IMR-90 (cell line): Measurements from ENCODE around the gene ALDH1A1. TPM values are rescaled to one million over a fixed set of nuclear protein-coding genes. Genes with fewer than 3 reads are reported as not detected.

Source experiments
- ATAC-seq: fragments of 200-7000 bp; cut with Tn5 transposase; 2 replicates; pipeline ENCODE4 v1.9.1; 2020; ENCODE audit warnings: low read depth, mild to moderate bottlenecking, moderate library complexity
- BruUV-seq: library from RNA; stranded (reverse); fragments of 400-500 nt; replicated peaks from 2 replicates; lab custom pipeline; 2021; lab: Mats Ljungman, UMichigan
- CTCF ChIA-PET: fragments of 300-600 bp; formaldehyde crosslinking; extraction: SDS; loops from one replicate; lab custom pipeline; 2021; ENCODE audit warnings: antibody characterized with exemption; lab: Yijun Ruan, JAX
- POLR2A ChIA-PET: fragments of 300-600 bp; sonication (Branson Sonifier 250); formaldehyde crosslinking; loops from one replicate; lab custom pipeline; 2022; ENCODE audit warnings: antibody characterized with exemption; ENCODE audit not compliant: unreplicated experiment; lab: Charles Lee
- DNase-seq: peaks from one replicate; pipeline ENCODE4 v3.0.0; 2013
- H2AFZ ChIP-seq: replicated peaks from 2 replicates; pipeline ENCODE3; 2013; ENCODE audit warnings: low read length, mild to moderate bottlenecking; ENCODE audit not compliant: poor library complexity
- H2AK5ac ChIP-seq: 2 replicates; pipeline ENCODE4 v1.6.1; 2013; ENCODE audit warnings: low read depth, low read length, inconsistent platforms
- H2AK9ac ChIP-seq: replicated peaks from 2 replicates; pipeline ENCODE3; 2013; ENCODE audit warnings: mild to moderate bottlenecking, low read depth, low read length, moderate library complexity; ENCODE audit not compliant: poor library complexity
- H2BK120ac ChIP-seq: 2 replicates; pipeline ENCODE4 v1.6.1; 2013; ENCODE audit warnings: low read depth, low read length, inconsistent platforms
- H2BK15ac ChIP-seq: 3 replicates; pipeline ENCODE4 v1.6.1; 2013; ENCODE audit warnings: low read depth, low read length, inconsistent platforms
- H2BK20ac ChIP-seq: 2 replicates; pipeline ENCODE4 v1.6.1; 2013; ENCODE audit warnings: low read depth, mild to moderate bottlenecking, inconsistent platforms, low read length, moderate library complexity
- H2BK5ac ChIP-seq: 2 replicates; pipeline ENCODE4 v1.6.1; 2013; ENCODE audit warnings: mild to moderate bottlenecking, low read depth, low read length, inconsistent platforms; ENCODE audit not compliant: poor library complexity, severe bottlenecking
- H3K14ac ChIP-seq: replicated peaks from 2 replicates; pipeline ENCODE4 v1.6.1; 2013; ENCODE audit warnings: low read depth, low read length, inconsistent platforms
- H3K18ac ChIP-seq: 2 replicates; pipeline ENCODE4 v1.6.1; 2013; ENCODE audit warnings: low read depth, low read length, control low read depth
- H3K23ac ChIP-seq: 2 replicates; pipeline ENCODE4 v1.6.1; 2013; ENCODE audit warnings: low read depth, low read length, inconsistent platforms
- H3K27ac ChIP-seq: 2 replicates; pipeline ENCODE4 v1.5.1; 2013; ENCODE audit warnings: mild to moderate bottlenecking, control low read depth, low read length; ENCODE audit not compliant: insufficient read depth
- H3K27me3 ChIP-seq: 2 replicates; pipeline ENCODE4 v1.6.1; 2013; ENCODE audit warnings: low read length; ENCODE audit not compliant: control insufficient read depth, insufficient read depth
- H3K36me3 ChIP-seq: 2 replicates; pipeline ENCODE4 v1.6.1; 2013; ENCODE audit warnings: low read length, mixed read lengths; ENCODE audit not compliant: control insufficient read depth, insufficient read depth
- H3K4ac ChIP-seq: 2 replicates; pipeline ENCODE4 v1.6.1; 2013; ENCODE audit warnings: low read depth, low read length, inconsistent platforms
- H3K4me1 ChIP-seq: 2 replicates; pipeline ENCODE4 v1.6.1; 2013; ENCODE audit warnings: low read length, mixed read lengths; ENCODE audit not compliant: control insufficient read depth, insufficient read depth
- H3K4me2 ChIP-seq: 2 replicates; pipeline ENCODE4 v1.6.1; 2013; ENCODE audit warnings: low read depth, mild to moderate bottlenecking, control low read depth, low read length, moderate library complexity
- H3K4me3 ChIP-seq: 2 replicates; pipeline ENCODE4 v1.5.1; 2013; ENCODE audit warnings: low read depth, mild to moderate bottlenecking, control low read depth, low read length, moderate library complexity; ENCODE audit not compliant: insufficient read depth
- H3K56ac ChIP-seq: 2 replicates; pipeline ENCODE4 v1.6.1; 2013; ENCODE audit warnings: low read length, inconsistent platforms; ENCODE audit not compliant: insufficient read depth; ENCODE audit errors: extremely low read depth
- H3K79me1 ChIP-seq, 2 experiments: 2 replicates each; pipeline ENCODE4 v1.6.1; 2013; ENCODE audit warnings: low read length in 2 of 2, inconsistent platforms in 1 of 2, low read depth in 1 of 2
- H3K9ac ChIP-seq: 2 replicates; pipeline ENCODE4 v1.6.1; 2013; ENCODE audit warnings: low read depth, low read length, control low read depth
- H3K9me1 ChIP-seq: 2 replicates; pipeline ENCODE4 v1.6.1; 2013; ENCODE audit warnings: low read length, inconsistent platforms; ENCODE audit not compliant: insufficient read depth
- H3K9me3 ChIP-seq: 2 replicates; pipeline ENCODE4 v1.6.1; 2013; ENCODE audit warnings: low read length; ENCODE audit not compliant: control insufficient read depth, insufficient read depth
- H4K20me1 ChIP-seq: 2 replicates; pipeline ENCODE4 v1.6.1; 2013; ENCODE audit warnings: low read length, inconsistent platforms; ENCODE audit not compliant: insufficient read depth
- H4K5ac ChIP-seq: 2 replicates; pipeline ENCODE4 v1.6.1; 2013; ENCODE audit warnings: mild to moderate bottlenecking, low read depth, low read length, control low read depth
- H4K8ac ChIP-seq, 2 experiments: 2 replicates each; pipeline ENCODE4 v1.6.1; 2013; ENCODE audit warnings: low read depth in 2 of 2, low read length in 2 of 2, control low read depth in 1 of 2, inconsistent platforms in 1 of 2
- H4K91ac ChIP-seq: 2 replicates; pipeline ENCODE4 v1.6.1; 2013; ENCODE audit warnings: low read depth, low read length, inconsistent platforms; ENCODE audit not compliant: insufficient read depth
- BHLHE40 ChIP-seq: fragments of 150-350 bp; IDR thresholded peaks from 2 replicates; pipeline ENCODE4 v1.6.1; 2016; ENCODE audit warnings: mild to moderate bottlenecking, low read depth, low read length
- CEBPB ChIP-seq: IDR thresholded peaks from 2 replicates; pipeline ENCODE4 v1.6.1; 2012; ENCODE audit warnings: low read depth, low read length, improper control_type of control experiment
- CHD1 ChIP-seq: IDR thresholded peaks from 2 replicates; pipeline ENCODE4 v1.6.1; 2012; ENCODE audit warnings: low read depth, low read length, improper control_type of control experiment
- CTCF ChIP-seq: conservative IDR thresholded peaks from 2 replicates; pipeline ENCODE4 v1.5.1; 2012; ENCODE audit warnings: mild to moderate bottlenecking, low read depth, low read length, improper control_type of control experiment
- ELK1 ChIP-seq: fragments of 150-350 bp; IDR thresholded peaks from 2 replicates; pipeline ENCODE4 v1.6.1; 2016; ENCODE audit warnings: low read depth, mild to moderate bottlenecking, low read length, moderate library complexity, borderline replicate concordance
- FOS ChIP-seq: fragments of 150-350 bp; IDR thresholded peaks from 2 replicates; pipeline ENCODE4 v1.6.1; 2016; ENCODE audit warnings: low read depth, low read length
- MAFK ChIP-seq: IDR thresholded peaks from 2 replicates; pipeline ENCODE4 v1.6.1; 2012; ENCODE audit warnings: low read depth, low read length, improper control_type of control experiment
- MAZ ChIP-seq: IDR thresholded peaks from 2 replicates; pipeline ENCODE4 v1.6.1; 2012; ENCODE audit warnings: low read depth, mild to moderate bottlenecking, low read length, improper control_type of control experiment, moderate library complexity, borderline replicate concordance
- MXI1 ChIP-seq: IDR thresholded peaks from 2 replicates; pipeline ENCODE4 v1.6.1; 2012; ENCODE audit warnings: low read depth, mild to moderate bottlenecking, low read length, moderate library complexity, borderline replicate concordance
- NFE2L2 ChIP-seq: fragments of 150-350 bp; IDR thresholded peaks from 2 replicates; pipeline ENCODE4 v1.6.1; 2016; ENCODE audit warnings: low read depth, mild to moderate bottlenecking, low read length
- POLR2A ChIP-seq: IDR thresholded peaks from 2 replicates; pipeline ENCODE4 v1.6.1; 2012; ENCODE audit warnings: mild to moderate bottlenecking, low read depth, low read length
- RAD21 ChIP-seq: IDR thresholded peaks from 2 replicates; pipeline ENCODE4 v1.6.1; 2012; ENCODE audit warnings: low read length, improper control_type of control experiment
- RCOR1 ChIP-seq: IDR thresholded peaks from 2 replicates; pipeline ENCODE4 v1.6.1; 2012; ENCODE audit warnings: mild to moderate bottlenecking, low read length, improper control_type of control experiment; ENCODE audit not compliant: insufficient replicate concordance
- RFX5 ChIP-seq: IDR thresholded peaks from 2 replicates; pipeline ENCODE4 v1.8.0; 2012; ENCODE audit warnings: low read depth, mild to moderate bottlenecking, low read length, moderate library complexity
- SMC3 ChIP-seq: fragments of 150-350 bp; IDR thresholded peaks from 2 replicates; pipeline ENCODE4 v1.6.1; 2016; ENCODE audit warnings: low read depth, mild to moderate bottlenecking, antibody characterized with exemption, low read length, moderate library complexity
- WGBS, 2 experiments: methylation state at CpG; one replicate each; pipeline versions ENCODE4 v1.1.5 to v1.1.7; 2013; ENCODE audit warnings: missing lambda C conversion rate in 2 of 2; ENCODE audit not compliant: insufficient read length in 1 of 2; ENCODE audit errors: extremely low coverage in 2 of 2; 5-methylcytosine and 5-hydroxymethylcytosine counted together
- dilution Hi-C: fragments of 300-500 bp; cut with HindIII; formaldehyde crosslinking; loops from one replicate; pipeline ENCODE4 v1.14.3; 2018; ENCODE audit warnings: low sequenced_read_pairs; ENCODE audit not compliant: unreplicated experiment
- in situ Hi-C: fragments of 300-500 bp; cut with MboI; formaldehyde crosslinking; loops from 3 replicates; pipeline ENCODE4 v1.14.3; 2019; ENCODE audit warnings: low sequenced_read_pairs, inconsistent platforms, mixed read lengths
- intact Hi-C: fragments of 100-400 bp; cut with micrococcal nuclease; formaldehyde crosslinking; loops from 2 replicates; pipeline ENCODE4 v1.10.0; 2022
- polyA plus RNA-seq, 3 experiments: library from polyadenylated mRNA; depleted of rRNA; stranded (reverse); fragments of >200 nt; gene quantifications; 2 replicates each; pipeline ENCODE4 v1.2.3, GENCODE V29; 2012; ENCODE audit warnings: low replicate concordance in 1 of 3
- total RNA-seq: library from RNA; depleted of rRNA; stranded (reverse); fragments of >200 nt; gene quantifications from 2 replicates; pipeline ENCODE4 v1.2.3, GENCODE V29; 2012
- TF ChIP-seq, protein P1 (sequence below): fragments of 150-350 bp; IDR thresholded peaks from 2 replicates; pipeline ENCODE4 v1.6.1; 2017; ENCODE audit warnings: mild to moderate bottlenecking, antibody characterized with exemption, low read length, low read depth

Gene ALDH1A1
- total and polyA plus RNA-seq, 2 of the 4 experiments (the other 2 are of a cell fraction) = not detected

DNA sequence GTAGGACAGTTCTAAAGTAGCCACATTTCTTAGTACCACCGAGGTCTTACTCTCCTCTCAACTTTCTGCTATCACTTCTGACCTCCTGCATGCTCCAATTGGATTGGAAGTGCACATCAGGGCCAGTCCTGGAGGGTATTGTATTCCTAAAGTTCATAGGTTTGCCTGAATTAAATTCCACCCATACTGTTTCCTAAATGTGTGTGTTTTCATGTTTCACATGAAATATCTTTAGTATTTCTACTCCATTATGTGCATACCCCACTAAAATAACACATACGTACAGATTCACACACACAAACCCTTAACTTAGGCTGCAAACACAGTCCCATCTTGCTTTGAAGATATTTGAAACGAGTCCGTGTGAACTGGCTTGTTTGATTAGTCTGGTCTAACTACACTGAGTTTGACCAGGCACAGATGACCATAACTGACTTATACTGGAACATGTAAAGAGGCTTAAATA, 24.8 kb downstream of the ALDH1A1 start:
- Histone ChIP-seq H3K4me2 (no peak overlapping the region), H4K5ac (no peak overlapping the region), H3K9me3 (no peaks in the 10 kb centered on the region), H4K91ac (no peak overlapping the region), H2AK9ac (no peak overlapping the region), H3K4ac (no peak overlapping the region), H3K18ac (no peak overlapping the region), H2BK120ac (no peak overlapping the region), H3K23ac (no peak overlapping the region), H3K9me1 (no peaks in the 10 kb centered on the region), H3K4me3 (no peak overlapping the region), H3K4me1 (no peaks in the 10 kb centered on the region), H2BK15ac (no peak overlapping the region), H2BK20ac (no peak overlapping the region), H3K36me3 (no peaks in the 10 kb centered on the region), H3K9ac (no peak overlapping the region), H3K56ac (no peak overlapping the region), H3K27ac (no peak overlapping the region), H2BK5ac (no peak overlapping the region), H4K20me1 (no peaks in the 10 kb centered on the region), H3K27me3 (no peaks in the 10 kb centered on the region; the same call in 1 of the 2 replicates), H2AFZ (no peak overlapping the region), H3K14ac (no peak overlapping the region), H4K8ac (no peak overlapping the region), H3K79me1 (no peaks in the 10 kb centered on the region), H2AK5ac (no peak overlapping the region)
- in situ Hi-C loops = no loop called here
- ATAC-seq = no peak
- no peak for DNase-seq
- BruUV-seq = no TSS peak
- TF ChIP-seq MXI1 = no peak
- TF ChIP-seq, protein P1, sequence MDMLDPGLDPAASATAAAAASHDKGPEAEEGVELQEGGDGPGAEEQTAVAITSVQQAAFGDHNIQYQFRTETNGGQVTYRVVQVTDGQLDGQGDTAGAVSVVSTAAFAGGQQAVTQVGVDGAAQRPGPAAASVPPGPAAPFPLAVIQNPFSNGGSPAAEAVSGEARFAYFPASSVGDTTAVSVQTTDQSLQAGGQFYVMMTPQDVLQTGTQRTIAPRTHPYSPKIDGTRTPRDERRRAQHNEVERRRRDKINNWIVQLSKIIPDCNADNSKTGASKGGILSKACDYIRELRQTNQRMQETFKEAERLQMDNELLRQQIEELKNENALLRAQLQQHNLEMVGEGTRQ = no peak
- no peak for TF ChIP-seq MAFK
- TF ChIP-seq CEBPB = no peak
- TF ChIP-seq RCOR1 = no peak
- no peak for TF ChIP-seq SMC3
- no peak for TF ChIP-seq NFE2L2
- no peak for TF ChIP-seq FOS
- TF ChIP-seq CHD1 = no peak
- TF ChIP-seq POLR2A = no peak
- no peak for TF ChIP-seq MAZ
- TF ChIP-seq RAD21 = no peak
- TF ChIP-seq RFX5 = no peak
- no peak for TF ChIP-seq ELK1
- no peak for TF ChIP-seq CTCF
- no peak for TF ChIP-seq BHLHE40
- dilution Hi-C loops = no loop called here
- WGBS, 2 experiments = no CpG with 5 or more reads among the region's 4 CpGs
- POLR2A ChIA-PET = no interaction called here
- CTCF ChIA-PET = no interaction called here
- intact Hi-C loops = no loop called here
